H1 (cell line): ENCODE data around the gene CDCA7L. TPM values are rescaled to one million over a fixed set of nuclear protein-coding genes. Genes with fewer than 3 reads are reported as not detected.

Experiments used
- CTCF ChIA-PET: fragments of 300-600 bp; sonication (Branson Sonifier 250); formaldehyde crosslinking; loops from one replicate; lab custom pipeline; 2021; ENCODE audit not compliant: partially characterized antibody; lab: Charles Lee
- POLR2A ChIA-PET: fragments of 300-600 bp; sonication (Branson Sonifier 250); formaldehyde crosslinking; loops from one replicate; lab custom pipeline; 2021; ENCODE audit warnings: inconsistent platforms; ENCODE audit not compliant: partially characterized antibody; lab: Charles Lee
- DNase-seq, 2 experiments: peaks; one replicate each; pipeline versions ENCODE4 v3.0.0 to v3.0.0-alpha.2; 2010 to 2022; ENCODE audit warnings: low spot score in 2 of 2, low read depth in 1 of 2, mixed read lengths in 1 of 2
- FAIRE-seq: peaks from 2 replicates; lab custom pipeline; 2011; peaks lifted over from hg19 to GRCh38; lab: Jason Lieb, UNC
- H2AFZ ChIP-seq: 2 replicates; pipeline ENCODE4 v1.8.1; 2012; ENCODE audit warnings: low read length, inconsistent platforms
- H2AK5ac ChIP-seq: 2 replicates; pipeline ENCODE4 v1.6.1; 2013; ENCODE audit warnings: low read depth, low read length
- H2BK120ac ChIP-seq: replicated peaks from 2 replicates; pipeline ENCODE3; 2013; ENCODE audit warnings: low read depth, low read length, inconsistent platforms
- H2BK12ac ChIP-seq: 2 replicates; pipeline ENCODE4 v1.6.1; 2013; ENCODE audit warnings: low read depth, low read length
- H2BK15ac ChIP-seq: 2 replicates; pipeline ENCODE4 v1.6.1; 2013; ENCODE audit warnings: low read length
- H2BK20ac ChIP-seq: 2 replicates; pipeline ENCODE4 v1.6.1; 2013; ENCODE audit warnings: low read length
- H2BK5ac ChIP-seq: 2 replicates; pipeline ENCODE4 v1.6.1; 2013; ENCODE audit warnings: low read depth, low read length
- H3K14ac ChIP-seq: 2 replicates; pipeline ENCODE4 v1.6.1; 2013; ENCODE audit warnings: inconsistent platforms; ENCODE audit not compliant: insufficient read length
- H3K18ac ChIP-seq: 2 replicates; pipeline ENCODE4 v1.6.1; 2013; ENCODE audit warnings: low read length; ENCODE audit errors: extremely low read depth
- H3K23ac ChIP-seq: 2 replicates; pipeline ENCODE4 v1.6.1; 2013; ENCODE audit warnings: inconsistent platforms; ENCODE audit not compliant: insufficient read length
- H3K23me2 ChIP-seq: 2 replicates; pipeline ENCODE4 v1.6.1; 2013; ENCODE audit warnings: low read depth, low read length
- H3K27ac ChIP-seq: 2 replicates; pipeline ENCODE4 v1.6.1; 2011; ENCODE audit warnings: low read depth, low read length, inconsistent platforms
- H3K27me3 ChIP-seq, 4 experiments: replicated peaks in 1 of 4; 1 replicate in 1 of 4; 2 replicates in 3 of 4; pipeline versions ENCODE4 v1.6.1 to v1.8.1; 2011 to 2013; ENCODE audit warnings: low read length in 3 of 4, mild to moderate bottlenecking in 3 of 4, inconsistent platforms in 2 of 4, mixed read lengths in 2 of 4, moderate library complexity in 1 of 4; ENCODE audit not compliant: control insufficient read depth in 3 of 4, insufficient read depth in 3 of 4; ENCODE audit errors: extremely low read depth in 1 of 4
- H3K36me3 ChIP-seq, 4 experiments: 2 replicates each; pipeline versions ENCODE4 v1.6.1 to v1.8.1; 2011 to 2013; ENCODE audit warnings: mild to moderate bottlenecking in 4 of 4, low read length in 3 of 4, moderate library complexity in 2 of 4, control low read depth in 1 of 4, inconsistent platforms in 1 of 4; ENCODE audit not compliant: insufficient read depth in 4 of 4, control insufficient read depth in 2 of 4
- H3K4ac ChIP-seq: replicated peaks from 2 replicates; pipeline ENCODE3; 2013; ENCODE audit warnings: low read length, low read depth, mixed read lengths, inconsistent platforms; ENCODE audit not compliant: insufficient read length
- H3K4me1 ChIP-seq, 4 experiments: replicated peaks in 1 of 4; 1 replicate in 1 of 4; 2 replicates in 3 of 4; pipeline versions ENCODE4 v1.6.1 to v1.8.1; 2011 to 2013; ENCODE audit warnings: low read length in 3 of 4, inconsistent platforms in 2 of 4, mixed read lengths in 1 of 4; ENCODE audit not compliant: insufficient read depth in 4 of 4, control insufficient read depth in 3 of 4
- H3K4me2 ChIP-seq, 2 experiments: 2 replicates each; pipeline versions ENCODE4 v1.6.1 to v1.8.1; 2011 to 2013; ENCODE audit warnings: low read depth in 2 of 2, low read length in 2 of 2, control low read depth in 1 of 2, inconsistent platforms in 1 of 2, mild to moderate bottlenecking in 1 of 2; ENCODE audit not compliant: insufficient read depth in 1 of 2
- H3K4me3 ChIP-seq, 4 experiments: fragments of 200-600, 300-600 bp in 1 of 4; sonication (generic), shearing (Covaris generic), sonication (Bioruptor Twin) in 1 of 4; 2 replicates each; pipeline versions ENCODE4 v1.5.1 to v1.8.1; 2011 to 2016; ENCODE audit warnings: low read length in 4 of 4, low read depth in 3 of 4, control low read depth in 2 of 4, inconsistent platforms in 2 of 4, mild to moderate bottlenecking in 2 of 4, mixed read lengths in 1 of 4, moderate library complexity in 1 of 4; ENCODE audit not compliant: insufficient read depth in 2 of 4; ENCODE audit errors: extremely low read depth in 1 of 4
- H3K56ac ChIP-seq: replicated peaks from 2 replicates; pipeline ENCODE3; 2013; ENCODE audit warnings: low read depth, mild to moderate bottlenecking, mixed read lengths, low read length, inconsistent platforms; ENCODE audit not compliant: insufficient read length
- H3K79me1 ChIP-seq: 2 replicates; pipeline ENCODE4 v1.6.1; 2013; ENCODE audit warnings: low read depth, low read length, control low read depth
- H3K79me2 ChIP-seq, 2 experiments: 2 replicates each; pipeline versions ENCODE4 v1.6.1 to v1.8.1; 2012 to 2013; ENCODE audit warnings: low read length in 2 of 2, mild to moderate bottlenecking in 2 of 2, inconsistent platforms in 1 of 2; ENCODE audit not compliant: insufficient read depth in 2 of 2, control insufficient read depth in 1 of 2
- H3K9ac ChIP-seq, 4 experiments: replicated peaks in 1 of 4; 1 replicate in 1 of 4; 2 replicates in 3 of 4; pipeline versions ENCODE4 v1.6.1 to v1.8.1; 2011 to 2013; ENCODE audit warnings: low read depth in 3 of 4, low read length in 3 of 4, control low read depth in 2 of 4, mild to moderate bottlenecking in 2 of 4, moderate library complexity in 2 of 4, inconsistent platforms in 1 of 4; ENCODE audit errors: extremely low read depth in 1 of 4
- H3K9me3 ChIP-seq, 2 experiments: 2 replicates each; pipeline versions ENCODE4 v1.6.1 to v1.8.1; 2012 to 2013; ENCODE audit warnings: mild to moderate bottlenecking in 2 of 2, moderate library complexity in 2 of 2, control low read depth in 1 of 2, inconsistent platforms in 1 of 2, low read depth in 1 of 2, low read length in 1 of 2, mixed read lengths in 1 of 2; ENCODE audit not compliant: insufficient read depth in 2 of 2
- H4K20me1 ChIP-seq, 2 experiments: replicated peaks in 1 of 2; 2 replicates each; pipeline versions ENCODE3 to v1.8.1; 2011 to 2013; ENCODE audit warnings: inconsistent platforms in 2 of 2, low read length in 2 of 2, mild to moderate bottlenecking in 1 of 2; ENCODE audit not compliant: insufficient read depth in 2 of 2, control insufficient read depth in 1 of 2
- H4K5ac ChIP-seq: 2 replicates; pipeline ENCODE4 v1.6.1; 2013; ENCODE audit warnings: low read length, low read depth, mixed read lengths, inconsistent platforms; ENCODE audit not compliant: insufficient read length
- H4K8ac ChIP-seq: 2 replicates; pipeline ENCODE4 v1.8.0; 2013; ENCODE audit warnings: mild to moderate bottlenecking, moderate library complexity, low read length, inconsistent platforms; ENCODE audit not compliant: insufficient read depth; ENCODE audit errors: extremely low read depth
- H4K91ac ChIP-seq: replicated peaks from 2 replicates; pipeline ENCODE3; 2013; ENCODE audit warnings: low read length, mixed read lengths, inconsistent platforms; ENCODE audit not compliant: insufficient read length
- CBX8 ChIP-seq: fragments of 300-800, 300-1000 bp; sonication (generic); IDR thresholded peaks from 2 replicates; pipeline ENCODE4 v1.7.1; 2016; ENCODE audit warnings: low read depth, low read length, borderline replicate concordance
- HDAC2 ChIP-seq, 2 experiments: fragments of 300-600 bp in 1 of 2; sonication (generic) in 1 of 2; IDR thresholded peaks; 2 replicates each; pipeline ENCODE4 v1.6.1; 2011 to 2012; ENCODE audit warnings: low read depth in 2 of 2, low read length in 2 of 2, mild to moderate bottlenecking in 2 of 2, moderate library complexity in 2 of 2, borderline replicate concordance in 1 of 2, inconsistent platforms in 1 of 2
- HDAC6 ChIP-seq: IDR thresholded peaks from one replicate; pipeline ENCODE4 v1.7.1; 2012; ENCODE audit warnings: low read depth, mild to moderate bottlenecking, inconsistent platforms, low read length, moderate library complexity
- POLR2A ChIP-seq, 2 experiments: IDR thresholded peaks; 1 replicate in 1 of 2; 2 replicates in 1 of 2; pipeline ENCODE4 v1.6.1; 2011; ENCODE audit warnings: low read depth in 2 of 2, low read length in 2 of 2, mild to moderate bottlenecking in 2 of 2; ENCODE audit errors: control extremely low read depth in 1 of 2
- POLR2AphosphoS5 ChIP-seq: IDR thresholded peaks from 2 replicates; pipeline ENCODE4 v1.6.1; 2011; ENCODE audit warnings: low read depth, low read length
- SIN3A ChIP-seq, 2 experiments: IDR thresholded peaks in 1 of 2; conservative IDR thresholded peaks in 1 of 2; 2 replicates each; pipeline ENCODE4 v1.6.1; 2011 to 2012; ENCODE audit warnings: low read length in 2 of 2, improper control_type of control experiment in 1 of 2, low read depth in 1 of 2, mild to moderate bottlenecking in 1 of 2
- SP4 ChIP-seq: IDR thresholded peaks from 2 replicates; pipeline ENCODE4 v1.6.1; 2012; ENCODE audit warnings: low read length, inconsistent platforms
- WGBS, 2 experiments: shearing (Covaris generic) in 1 of 2; methylation state at CpG; one replicate each; pipeline versions ENCODE4 v1.1.6 to v1.1.7; 2013 to 2015; ENCODE audit warnings: low lambda C conversion rate in 2 of 2, mixed read lengths in 2 of 2, inconsistent platforms in 1 of 2, low coverage in 1 of 2, missing lambda C conversion rate in 1 of 2; ENCODE audit not compliant: insufficient replicate concordance in 2 of 2, insufficient coverage in 1 of 2, insufficient read length in 1 of 2; ENCODE audit errors: extremely low coverage in 1 of 2, missing lambda C conversion rate in 1 of 2; 5-methylcytosine and 5-hydroxymethylcytosine counted together
- polyA plus RNA-seq, 7 experiments: library from polyadenylated mRNA; depleted of rRNA in 3 of 7; stranded (reverse) in 5 of 7; unstranded in 2 of 7; fragments of >200 nt in 5 of 7; fragments of 200-250 nt in 2 of 7; gene quantifications; 1 replicate in 5 of 7; 2 replicates in 1 of 7; 4 replicates in 1 of 7; pipeline versions ENCODE4 v1.2.1 to v1.2.3, GENCODE V29; 2011 to 2013; ENCODE audit warnings: missing spikeins in 2 of 7, mixed read lengths in 2 of 7
- total RNA-seq: library from RNA; stranded (reverse); fragmentation: NEBNext Ultra II Directional; extraction: Animal tissue kit (Norgen Biotek cat#: 25700); gene quantifications from 2 replicates; pipeline ENCODE4 v1.2.1, GENCODE V29; 2021

Gene CDCA7L
- total and polyA plus RNA-seq, 2 of the 8 experiments (the other 6 are each of a cell fraction or from before 2014, with no cell fraction given) = 93.8 to 168 TPM

DNA sequence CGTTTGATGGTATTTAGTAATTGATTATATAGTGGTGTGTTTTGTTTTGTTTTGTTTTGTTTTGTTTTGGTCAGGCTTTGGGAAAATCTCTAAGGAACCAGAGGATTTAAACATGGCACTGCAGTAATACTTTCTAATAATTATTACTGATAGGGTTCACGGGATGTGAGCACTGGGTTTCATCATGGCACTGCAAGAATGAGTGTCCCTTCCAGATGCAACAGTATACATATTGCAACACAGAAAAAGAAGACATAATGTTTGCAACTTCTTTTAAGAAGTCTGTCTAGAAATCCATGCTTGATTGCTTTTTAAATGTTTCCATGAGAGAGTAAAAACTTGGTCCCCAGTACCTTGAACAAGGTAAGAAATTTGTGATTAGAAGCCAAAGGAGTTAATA, 2.2 kb upstream of the CDCA7L start:
- ChIA-PET POLR2A (interaction anchor here (1.3 kb wide), 1 partner anchor 9 kb away, joined by 5 read pairs; no protein-coding TSS in a partner anchor), CTCF (interaction anchor here (0.6 kb wide), 2 partner anchors 50 to 105 kb away, joined by 3 read pairs; no protein-coding TSS in a partner anchor)
- Histone ChIP-seq H3K4me1 (peaks cover 1 to 10% (median 8%) of the 10 kb centered on the region in 4 experiments; a peak in 5 of 7 replicates), H3K36me3 (peaks cover 0 to 5% (median 0%) of the 10 kb centered on the region in 4 experiments; a peak in 1 of 8 replicates), H3K79me1 (peaks cover 5% of the 10 kb centered on the region), H2BK12ac (no peak overlapping the region), H3K27me3 (no peaks in the 10 kb centered on the region), H3K4me2 (no peak overlapping the region), H3K18ac (no peak overlapping the region), H4K20me1 (peaks cover 5 to 6% of the 10 kb centered on the region in 2 experiments), H3K9ac (no peak overlapping the region), H3K23ac (no peak overlapping the region), H3K4ac (no peak overlapping the region), H3K14ac (no peak overlapping the region), H3K79me2 (peaks cover 4 to 21% of the 10 kb centered on the region in 2 experiments), H3K9me3 (no peaks in the 10 kb centered on the region), H3K23me2 (peaks cover 4% of the 10 kb centered on the region; the same call in 1 of the 2 replicates), H4K8ac (no peak overlapping the region), H2BK120ac (no peak overlapping the region), H2BK5ac (no peak overlapping the region), H2BK20ac (no peak overlapping the region), H2BK15ac (no peak overlapping the region), H3K56ac (no peak overlapping the region), H4K91ac (no peak overlapping the region), H2AK5ac (no peak overlapping the region), H3K4me3 (no peak overlapping the region), H2AFZ (no peak overlapping the region), H3K27ac (no peak overlapping the region), H4K5ac (no peak overlapping the region)
- TF ChIP-seq SIN3A (conservative IDR thresholded peaks at IDR 0.05 in 1 of 2, IDR thresholded peaks at IDR 0.05 in 1 of 2; ENCODE audit: low read depth in 1 of 2, low read length in 2 of 2) (no peak), SP4 (no peak), POLR2AphosphoS5 (no peak), CBX8 (no peak), HDAC2 (IDR thresholded peaks at IDR 0.05; ENCODE audit: borderline replicate concordance in 1 of 2, low read depth in 2 of 2, low read length in 2 of 2) (no peak), POLR2A (IDR thresholded peaks at IDR 0.05; ENCODE audit: control extremely low read depth in 1 of 2, low read depth in 2 of 2, low read length in 2 of 2) (no peak), HDAC6 (no peak)
- WGBS, 2 experiments = 79% methylated on average over 2 of the region's 2 CpGs; no CpG with 5 or more reads in 1 of the 2 experiments
- DNase-seq = no peak
- FAIRE-seq = no peak
